Keratinocyte (primary cell): ENCODE data around the gene IL12RB2. TPM values are rescaled to one million over a fixed set of nuclear protein-coding genes. Genes with fewer than 3 reads are reported as not detected.

Experiments used
- DNase-seq: peaks from one replicate; pipeline ENCODE4 v3.0.0-alpha.2; 2011; ENCODE audit warnings: low read depth, missing footprints, low spot score
- FAIRE-seq: peaks from 2 replicates; lab custom pipeline; 2011; peaks lifted over from hg19 to GRCh38; lab: Jason Lieb, UNC
- H2AFZ ChIP-seq: 2 replicates; pipeline ENCODE4 v1.6.0; 2012; ENCODE audit warnings: low read length, control low read depth, inconsistent platforms; ENCODE audit not compliant: control insufficient read depth
- H3K27ac ChIP-seq: 2 replicates; pipeline ENCODE4 v1.5.1; 2011; ENCODE audit warnings: low read length; ENCODE audit not compliant: control insufficient read depth, insufficient read depth
- H3K27me3 ChIP-seq: 3 replicates; pipeline ENCODE4 v1.6.0; 2011; ENCODE audit warnings: low read length; ENCODE audit not compliant: control insufficient read depth, insufficient read depth; ENCODE audit errors: extremely low read depth
- H3K36me3 ChIP-seq, 2 experiments: 2 replicates in 1 of 2; 3 replicates in 1 of 2; pipeline ENCODE4 v1.5.1; 2011; ENCODE audit warnings: low read length in 2 of 2, mild to moderate bottlenecking in 1 of 2; ENCODE audit not compliant: control insufficient read depth in 2 of 2, insufficient read depth in 2 of 2; ENCODE audit errors: extremely low read depth in 1 of 2
- H3K4me1 ChIP-seq: 3 replicates; pipeline ENCODE4 v1.5.1; 2011; ENCODE audit warnings: low read length; ENCODE audit not compliant: control insufficient read depth, insufficient read depth; ENCODE audit errors: extremely low read depth
- H3K4me2 ChIP-seq: 3 replicates; pipeline ENCODE4 v1.6.0; 2011; ENCODE audit warnings: low read depth, low read length; ENCODE audit not compliant: control insufficient read depth, insufficient read depth; ENCODE audit errors: extremely low read depth
- H3K4me3 ChIP-seq, 3 experiments: fragments of 200-600 bp in 1 of 3; sonication (generic) in 1 of 3; 2 replicates in 2 of 3; 3 replicates in 1 of 3; pipeline ENCODE4 v1.5.1; 2011 to 2016; ENCODE audit warnings: low read length in 3 of 3, mild to moderate bottlenecking in 3 of 3, control low read depth in 2 of 3, inconsistent platforms in 1 of 3, low read depth in 1 of 3, mixed read lengths in 1 of 3, mixed run types in 1 of 3, moderate library complexity in 1 of 3; ENCODE audit not compliant: control insufficient read depth in 2 of 3, insufficient read depth in 2 of 3; ENCODE audit errors: extremely low read depth in 1 of 3
- H3K79me2 ChIP-seq: 2 replicates; pipeline ENCODE4 v1.6.0; 2012; ENCODE audit warnings: low read length; ENCODE audit not compliant: control insufficient read depth, insufficient read depth
- H3K9ac ChIP-seq: 3 replicates; pipeline ENCODE4 v1.6.0; 2011; ENCODE audit warnings: low read length; ENCODE audit not compliant: control insufficient read depth, insufficient read depth; ENCODE audit errors: extremely low read depth
- H3K9me1 ChIP-seq: 3 replicates; pipeline ENCODE4 v1.6.0; 2011; ENCODE audit warnings: low read length; ENCODE audit not compliant: control insufficient read depth, insufficient read depth; ENCODE audit errors: extremely low read depth
- H3K9me3 ChIP-seq: 2 replicates; pipeline ENCODE4 v1.5.1; 2012; ENCODE audit warnings: low read depth, low read length; ENCODE audit not compliant: control insufficient read depth
- H4K20me1 ChIP-seq: 3 replicates; pipeline ENCODE4 v1.6.0; 2011; ENCODE audit warnings: low read length; ENCODE audit not compliant: control insufficient read depth, insufficient read depth; ENCODE audit errors: extremely low read depth
- CTCF ChIP-seq, 3 experiments: IDR thresholded peaks in 1 of 3; conservative IDR thresholded peaks in 1 of 3; optimal IDR thresholded peaks in 1 of 3; 2 replicates in 2 of 3; 3 replicates in 1 of 3; pipeline versions ENCODE3 to v1.5.1; 2011; ENCODE audit warnings: low read length in 3 of 3, mild to moderate bottlenecking in 3 of 3, moderate library complexity in 2 of 3, control low read depth in 1 of 3, inconsistent platforms in 1 of 3; ENCODE audit not compliant: insufficient read depth in 2 of 3; ENCODE audit errors: extremely low read depth in 1 of 3
- EZH2 ChIP-seq: IDR thresholded peaks from one replicate; pipeline ENCODE4 v1.6.1; 2012; ENCODE audit warnings: inconsistent platforms, mild to moderate bottlenecking, low read length, moderate library complexity
- dilution Hi-C: fragments of 300-500 bp; cut with MboI; formaldehyde crosslinking; loops from one replicate; pipeline ENCODE4 v1.7.0; 2020; ENCODE audit warnings: low sequenced_read_pairs; ENCODE audit not compliant: extremely low pct_ligation_motif_present
- polyA plus RNA-seq, 5 experiments: library from polyadenylated mRNA; depleted of rRNA in 3 of 5; stranded (reverse) in 3 of 5; stranded (forward) in 1 of 5; unstranded in 1 of 5; fragments of >200 nt; gene quantifications; 1 replicate in 1 of 5; 2 replicates in 3 of 5; 3 replicates in 1 of 5; pipeline versions ENCODE4 v1.2.1 to v1.2.3, GENCODE V29; 2011 to 2012; ENCODE audit warnings: missing spikeins in 2 of 5, low read depth in 1 of 5, low replicate concordance in 1 of 5

IL12RB2 gene
- polyA plus RNA-seq, 1 donor (not counting 4 experiments of a cell fraction or from before 2014, with no cell fraction given), result 0.63 TPM

GRCh38 chr1:67299296-67299695, 8.4 kb upstream of the IL12RB2 start:
- dilution Hi-C loops, result no loop called here
- no peaks in the 10 kb centered on the region for H3K4me1 ChIP-seq
- no peaks in the 10 kb centered on the region for H3K9me1 ChIP-seq
- H3K4me3 ChIP-seq, result no peak overlapping the region
- DNase-seq (no peak), FAIRE-seq (no peak)
- no peak overlapping the region for H3K4me2 ChIP-seq
- no peaks in the 10 kb centered on the region for H3K9me3 ChIP-seq
- no peaks in the 10 kb centered on the region for H4K20me1 ChIP-seq
- no peaks in the 10 kb centered on the region for H3K36me3 ChIP-seq
- no peaks in the 10 kb centered on the region for H3K27me3 ChIP-seq
- no peak overlapping the region for H2AFZ ChIP-seq
- H3K9ac ChIP-seq, result no peak overlapping the region
- H3K79me2 ChIP-seq, result no peaks in the 10 kb centered on the region
- TF ChIP-seq CTCF (optimal IDR thresholded peaks at IDR 0.05 in 1 of 3, IDR thresholded peaks at IDR 0.05 in 1 of 3, conservative IDR thresholded peaks at IDR 0.05 in 1 of 3; ENCODE audit: extremely low read depth in 1 of 3, insufficient read depth in 2 of 3, low read length in 3 of 3), result no peak
- no peak for TF ChIP-seq EZH2
- no peak overlapping the region for H3K27ac ChIP-seq

- Histone ChIP-seq H3K9ac (no peak overlapping the region), H3K27ac (no peak overlapping the region), H3K36me3 (no peaks in the 10 kb centered on the region), H3K27me3 (no peaks in the 10 kb centered on the region), H3K4me1 (no peaks in the 10 kb centered on the region), H2AFZ (no peak overlapping the region), H3K4me2 (no peak overlapping the region), H3K9me1 (no peaks in the 10 kb centered on the region), H3K4me3 (no peak overlapping the region), H3K9me3 (no peaks in the 10 kb centered on the region), H4K20me1 (no peaks in the 10 kb centered on the region), H3K79me2 (no peaks in the 10 kb centered on the region)
- TF ChIP-seq EZH2 (no peak), CTCF (optimal IDR thresholded peaks at IDR 0.05 in 1 of 3, IDR thresholded peaks at IDR 0.05 in 1 of 3, conservative IDR thresholded peaks at IDR 0.05 in 1 of 3; ENCODE audit: extremely low read depth in 1 of 3, insufficient read depth in 2 of 3, low read length in 3 of 3) (no peak)
- dilution Hi-C loops, result no loop called here
- FAIRE-seq (no peak), DNase-seq (no peak)
These were observed 7.1 kb upstream of the IL12RB2 start for GRCh38 chr1:67300561-67300960.
